Skin of body (tissue), 2 donors: ENCODE measurements around the gene CDK18. TPM values are rescaled to one million over a fixed set of nuclear protein-coding genes. Genes with fewer than 3 reads are reported as not detected.
A peak's percentile ranks its signal among the peaks of the same experiment; 100 is the strongest.
"Not testable (repeated sequence)": the region's sequence is repeated elsewhere in the genome, so short reads cannot be mapped to it uniquely, and the experiment has no call there.

ENCODE experiments used
- DNase-seq: peaks from one replicate; lab custom pipeline; 2025; lab: John Stamatoyannopoulos, UW
- total RNA-seq: library from RNA; depleted of rRNA; stranded (reverse); fragments of >200 nt; gene quantifications from one replicate; pipeline ENCODE4 v1.2.3, GENCODE V29; 2014

The CDK18 gene
- total RNA-seq, 1 donor from 2014 or later, result 4.2 TPM

DNA sequence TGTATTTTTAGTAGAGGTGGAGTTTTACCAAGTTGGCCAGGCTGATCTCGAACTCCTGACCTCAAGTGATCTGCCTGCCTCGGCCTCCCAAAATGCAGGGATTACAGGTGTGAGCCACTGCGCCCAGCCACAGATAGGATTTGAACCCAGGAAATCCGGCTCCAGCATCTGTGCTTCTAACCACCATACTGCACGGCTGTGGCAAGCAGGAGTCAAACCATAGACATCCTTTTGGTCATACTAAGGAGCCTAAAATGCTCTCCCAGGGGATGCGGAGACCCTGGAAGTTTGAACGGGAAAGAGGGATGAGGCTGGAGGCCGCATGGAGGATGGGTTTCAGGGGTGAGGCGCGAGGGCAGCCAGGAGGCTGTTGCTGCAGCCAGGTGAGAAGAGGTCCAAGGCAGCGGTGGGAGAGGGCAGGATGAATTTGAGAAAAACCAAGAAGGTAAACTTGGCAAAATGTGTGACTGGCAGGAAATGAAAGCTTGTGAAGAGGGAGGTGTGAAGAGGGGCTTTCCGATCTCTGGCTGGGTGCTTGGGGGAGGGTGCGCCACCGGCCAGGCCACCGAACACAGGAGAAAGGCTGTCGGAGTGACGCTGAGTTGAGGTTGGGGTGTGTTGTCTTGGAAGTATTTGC is 24.0 kb upstream of the CDK18 start:
- no peak for DNase-seq

DNA sequence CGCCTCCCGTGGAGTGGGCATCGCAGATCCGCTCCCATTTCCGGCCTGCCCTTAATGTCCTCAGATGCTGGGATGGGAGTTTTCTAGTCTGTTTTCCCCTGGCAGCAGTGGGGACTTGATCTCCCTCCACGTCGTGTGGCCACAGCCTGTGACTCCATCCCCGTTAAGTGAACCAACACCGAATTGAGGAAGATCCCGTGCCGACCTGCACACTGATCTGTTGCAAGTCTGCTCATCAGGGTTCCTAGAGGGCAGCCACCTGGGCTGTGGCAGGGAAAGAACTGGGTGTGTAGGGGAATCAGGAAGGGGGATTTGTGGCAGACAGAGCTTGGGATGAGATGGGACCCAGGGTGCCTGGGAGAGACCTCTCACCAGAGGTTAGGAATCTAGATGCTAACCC is 23.3 kb upstream of the CDK18 start:
- no peak for DNase-seq

DNA sequence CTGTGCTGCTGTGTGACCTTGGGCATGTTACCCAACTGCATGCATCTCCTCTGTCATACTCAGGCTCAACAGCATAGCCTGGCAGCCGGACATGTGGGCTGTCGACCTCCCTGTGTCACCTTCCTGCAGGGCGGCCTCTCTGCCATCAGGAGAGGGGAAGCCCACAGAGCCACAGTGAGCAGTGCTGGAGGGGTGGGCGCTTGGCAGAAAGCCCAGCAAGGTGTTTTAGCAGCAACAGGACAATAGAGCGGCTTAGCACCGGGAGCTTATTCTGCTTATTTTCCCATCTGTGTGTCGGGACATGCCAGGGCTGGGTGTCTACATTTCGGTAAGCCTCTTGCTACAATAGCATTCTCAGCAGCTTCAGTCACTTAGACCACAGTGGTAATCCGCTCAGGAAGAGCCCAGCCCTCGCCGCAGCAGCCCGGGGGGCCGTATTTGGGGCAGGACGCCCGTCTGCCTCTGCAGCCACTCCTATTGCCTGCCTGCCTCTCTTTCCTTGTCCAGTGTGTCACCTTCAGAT is 22.8 kb upstream of the CDK18 start:
- no peak for DNase-seq

DNA sequence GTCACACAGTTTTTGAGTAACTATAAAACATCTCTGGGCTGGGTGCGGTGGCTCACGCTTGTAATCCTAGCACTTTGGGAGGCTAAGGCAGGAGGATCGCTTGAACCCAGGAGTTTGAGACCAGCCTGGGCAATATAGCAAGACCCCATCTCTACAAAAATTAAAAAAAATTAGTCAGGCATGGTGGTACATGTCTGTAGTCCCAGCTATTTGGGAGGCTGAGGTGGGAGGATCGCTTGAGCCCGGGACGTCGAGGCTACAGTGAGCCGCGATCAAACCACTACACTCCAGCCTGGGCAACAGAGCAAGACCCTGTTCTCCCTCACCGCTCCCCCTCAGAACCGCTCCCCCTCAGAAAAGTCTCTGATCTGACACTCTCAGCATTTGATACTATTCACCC is 21.9 kb upstream of the CDK18 start:
- not testable (repeated sequence) for DNase-seq

DNA sequence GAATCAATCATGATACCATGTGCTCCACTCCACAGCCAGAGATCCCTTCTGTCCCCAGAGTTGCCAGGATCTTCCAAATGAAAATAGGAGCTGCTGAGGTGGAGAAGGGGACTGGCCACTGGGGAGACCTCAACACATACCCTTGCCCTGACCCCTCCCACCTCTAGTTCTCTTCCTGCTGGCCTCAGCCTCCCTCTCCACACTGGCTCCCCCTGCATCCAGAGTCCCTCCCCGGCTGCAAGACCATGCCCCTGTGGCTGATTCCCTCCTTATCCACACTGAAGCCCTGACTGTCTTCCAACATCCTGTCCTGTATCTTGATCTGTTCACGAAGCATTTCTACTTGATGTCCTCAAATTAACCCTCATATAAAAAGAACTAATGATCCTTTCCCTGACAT is 21.1 kb upstream of the CDK18 start:
- DNase-seq, result no peak

DNA sequence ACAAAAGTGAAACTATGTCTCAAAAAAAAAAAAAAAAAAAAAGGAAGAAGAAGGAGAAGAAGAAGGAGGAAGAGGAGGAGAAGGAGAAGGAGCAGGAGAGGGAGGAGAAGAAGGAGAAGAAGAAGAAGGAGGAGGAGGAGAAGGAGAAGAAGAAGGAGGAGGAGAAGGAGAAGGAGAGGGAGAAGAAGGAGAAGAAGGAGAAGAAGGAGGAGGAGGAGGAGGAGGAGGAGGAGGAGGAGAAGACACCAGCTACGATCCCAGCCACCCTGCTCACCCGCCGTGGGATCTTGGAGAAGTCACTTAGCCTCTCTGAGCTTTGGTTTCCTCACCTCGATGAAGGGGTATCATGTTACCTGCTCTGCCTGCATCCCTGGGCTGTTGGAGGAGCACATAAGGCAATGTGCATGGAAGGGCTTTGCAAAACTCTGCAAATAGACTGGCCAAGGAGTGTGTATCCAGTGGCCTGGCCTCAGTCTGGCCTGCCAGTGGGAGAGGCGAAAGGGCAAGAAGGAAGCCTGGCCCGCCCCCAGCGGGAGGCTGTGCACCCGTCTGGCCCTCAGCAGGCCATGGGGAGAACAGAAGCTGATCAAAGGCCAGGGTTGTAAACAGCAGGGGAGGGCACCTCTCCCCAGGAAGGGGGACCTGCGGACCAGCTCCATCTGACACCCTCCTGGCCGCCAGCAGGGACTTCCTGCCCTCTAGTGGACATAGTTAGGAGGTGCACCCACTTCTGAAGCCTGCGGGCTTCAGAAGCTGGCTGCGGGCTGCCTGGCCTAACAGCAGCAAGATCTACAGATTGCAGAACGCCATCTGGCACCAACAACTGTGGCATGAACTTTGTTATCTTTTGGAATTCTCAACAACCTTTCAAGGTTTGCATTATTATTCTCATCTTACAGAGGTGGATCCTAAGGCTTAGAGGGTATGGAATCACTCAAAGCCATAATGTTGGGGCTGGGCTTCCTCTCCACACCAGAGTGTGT is 19.2 kb upstream of the CDK18 start:
- DNase-seq, result peak; percentile 13

DNA sequence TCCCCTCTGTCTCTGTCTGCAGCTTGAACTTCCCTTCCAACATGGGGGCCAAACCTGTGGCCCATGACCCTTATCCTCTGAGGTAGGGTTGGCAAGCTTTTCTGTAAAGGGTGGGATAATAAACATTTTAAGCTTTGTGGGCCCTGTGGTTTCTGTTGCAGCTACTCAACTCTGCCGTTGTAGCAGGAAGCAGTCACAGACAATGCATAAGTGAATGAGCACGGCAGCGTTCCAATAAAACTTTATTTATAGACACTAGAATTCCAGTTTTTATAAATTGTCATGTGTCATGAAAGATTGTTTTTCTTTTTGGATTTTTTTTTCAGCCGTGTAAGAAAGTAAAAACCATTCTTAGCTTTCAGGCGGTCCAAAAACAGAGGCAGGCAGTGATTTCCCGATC is 18.2 kb upstream of the CDK18 start:
- no peak for DNase-seq

DNA sequence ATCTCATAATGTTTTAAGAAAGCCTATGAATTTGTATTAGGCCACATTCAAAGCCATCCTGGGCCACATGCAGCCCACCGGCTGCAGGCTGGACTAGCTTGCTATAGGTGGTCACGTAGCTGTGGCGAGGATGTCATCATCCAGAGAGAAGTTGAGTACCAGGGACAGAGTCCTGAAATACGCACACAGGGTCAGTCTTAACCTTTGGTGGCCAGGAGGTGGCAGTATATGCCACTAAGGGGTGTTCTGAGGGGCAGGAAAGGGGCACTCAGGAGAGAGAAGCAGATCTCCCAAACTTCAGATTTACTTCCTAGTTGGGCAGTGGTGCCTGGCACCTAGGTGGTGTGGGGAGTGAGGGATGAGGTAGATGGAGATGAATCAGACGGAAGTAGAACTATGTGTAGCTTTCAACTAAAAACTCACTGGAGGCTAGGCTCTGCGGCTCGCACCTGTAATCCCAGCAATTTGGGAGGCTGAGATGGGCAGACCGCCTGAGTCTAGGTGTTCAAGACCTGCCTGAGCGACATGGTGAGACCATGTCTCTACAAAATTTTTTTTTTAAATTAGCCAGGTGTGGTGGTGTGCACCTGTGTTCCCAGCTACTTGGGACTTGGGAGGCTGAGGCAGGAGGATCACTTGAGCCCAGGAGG is 16.3 kb upstream of the CDK18 start:
- DNase-seq, result no peak

DNA sequence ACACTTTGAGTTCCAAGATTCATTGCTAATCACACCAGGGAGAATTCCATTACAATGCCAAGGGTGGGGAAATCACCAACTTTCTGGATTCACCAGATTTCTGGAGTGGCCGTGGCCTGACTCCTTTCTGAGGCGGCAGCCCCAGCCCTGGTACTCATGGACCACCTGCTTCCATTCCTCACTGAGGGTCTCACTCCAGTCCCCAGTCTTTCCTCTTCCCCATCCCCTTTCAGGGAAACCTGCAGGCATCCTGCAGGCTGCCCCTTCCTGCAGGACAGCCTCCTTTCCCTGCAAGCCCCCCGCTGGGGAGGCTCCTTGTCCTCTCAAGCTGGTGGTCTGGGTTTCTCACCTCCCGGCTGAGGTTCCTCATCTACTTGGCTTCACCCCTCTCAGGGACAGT is 12.7 kb upstream of the CDK18 start:
- DNase-seq, result no peak

DNA sequence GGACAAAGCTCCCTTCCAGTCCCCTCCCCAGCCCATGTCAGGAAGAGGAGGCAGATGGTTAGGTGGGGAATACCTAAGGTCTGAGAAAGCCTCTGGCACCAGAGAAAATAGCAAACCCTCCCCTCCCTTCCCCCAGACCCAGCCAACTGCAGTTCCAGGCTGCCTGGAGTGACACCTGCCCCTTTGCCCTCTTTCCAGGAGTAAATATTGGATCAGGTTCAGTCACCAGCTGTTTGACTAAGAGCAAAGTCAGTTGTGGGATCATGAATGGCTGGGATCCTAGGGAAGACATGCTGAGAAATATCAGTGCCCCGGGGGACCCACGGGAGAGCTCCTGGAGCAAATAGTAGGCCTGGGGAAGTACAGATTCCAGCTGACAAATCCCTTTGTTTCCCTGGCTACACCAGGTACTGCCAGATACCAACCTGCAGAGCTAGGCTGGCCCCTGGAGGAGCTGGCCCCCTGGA is 12.2 kb upstream of the CDK18 start:
- no peak for DNase-seq

DNA sequence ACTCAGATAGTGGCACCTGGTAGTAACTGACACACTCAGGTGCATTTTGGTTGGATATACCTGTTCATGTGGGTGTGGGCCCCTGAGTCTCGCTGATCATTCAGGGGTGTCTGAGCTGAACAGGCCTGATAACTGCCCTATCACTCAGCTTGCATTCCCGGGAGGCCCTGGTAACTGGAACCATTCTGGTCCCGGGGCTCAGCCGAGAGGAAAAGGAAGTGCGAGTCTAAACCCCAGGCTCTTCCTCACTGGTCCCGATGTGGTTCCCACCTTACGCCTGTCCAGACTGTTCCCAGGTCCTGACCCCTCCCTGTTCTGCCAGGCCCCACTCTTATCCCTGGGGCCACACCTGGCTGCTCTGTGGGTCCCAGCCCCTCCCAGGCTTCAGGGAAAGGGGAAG is 11.7 kb upstream of the CDK18 start:
- DNase-seq, result no peak

DNA sequence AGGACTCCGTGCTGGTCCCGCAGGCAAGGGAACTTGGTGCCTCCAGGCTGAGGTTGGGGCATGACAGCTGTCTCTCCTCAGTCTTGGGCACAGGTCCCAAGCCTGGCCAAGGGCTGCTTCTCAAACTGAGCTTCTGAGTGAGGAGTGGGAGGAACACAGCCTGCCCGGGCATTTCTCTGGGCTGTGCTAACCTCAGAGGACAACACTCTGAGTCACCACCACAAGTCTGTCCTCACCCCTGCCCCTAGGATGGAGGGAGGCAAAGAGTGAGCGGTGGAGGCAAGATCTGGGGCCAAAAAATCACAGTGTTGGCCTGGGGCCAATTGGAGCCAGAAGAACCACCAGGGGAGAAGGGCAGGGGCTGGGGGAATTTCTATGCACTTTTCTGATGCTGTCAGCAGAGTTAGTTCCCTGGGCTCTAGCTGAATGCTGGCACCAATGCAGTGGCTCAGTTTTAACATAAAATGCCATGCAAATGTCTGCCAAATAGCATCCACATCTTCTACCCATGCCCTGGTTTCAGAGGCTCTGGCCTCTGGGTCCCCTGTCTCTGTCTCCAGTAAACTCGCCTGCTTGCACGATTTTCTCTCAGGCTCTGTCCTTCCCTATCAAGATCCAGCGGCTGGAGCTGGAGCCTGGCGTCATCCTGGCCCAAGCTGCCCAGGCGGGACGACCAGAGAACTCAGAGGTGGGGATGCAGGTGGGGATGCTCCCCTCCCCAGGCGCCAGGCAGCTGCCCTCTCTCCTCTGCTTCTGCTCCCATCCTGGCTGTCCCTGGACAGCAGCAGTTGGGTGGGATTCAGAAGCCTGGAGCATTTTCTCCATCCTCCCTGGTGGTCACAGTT is 11.0 kb upstream of the CDK18 start:
- DNase-seq, result no peak

DNA sequence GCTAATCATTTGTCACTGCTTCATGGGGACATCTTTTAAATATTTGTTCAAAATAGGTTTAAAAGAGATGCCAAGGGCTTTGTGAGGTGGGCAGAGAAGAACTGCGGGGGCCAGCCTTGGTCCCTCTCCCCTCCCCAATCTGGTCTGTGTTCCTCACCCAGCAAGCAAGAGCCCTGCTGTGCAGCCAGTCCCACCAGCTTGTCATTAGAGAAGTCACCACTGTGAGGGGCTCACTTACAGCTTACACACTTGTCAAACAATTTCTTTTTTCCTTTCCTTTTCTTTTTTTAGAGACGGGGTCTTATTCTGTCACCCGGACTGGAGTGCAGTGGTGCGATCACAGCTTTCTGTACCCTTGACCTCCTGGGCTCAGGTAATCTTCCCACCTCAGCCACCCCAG is 10.4 kb upstream of the CDK18 start:
- DNase-seq, result no peak

DNA sequence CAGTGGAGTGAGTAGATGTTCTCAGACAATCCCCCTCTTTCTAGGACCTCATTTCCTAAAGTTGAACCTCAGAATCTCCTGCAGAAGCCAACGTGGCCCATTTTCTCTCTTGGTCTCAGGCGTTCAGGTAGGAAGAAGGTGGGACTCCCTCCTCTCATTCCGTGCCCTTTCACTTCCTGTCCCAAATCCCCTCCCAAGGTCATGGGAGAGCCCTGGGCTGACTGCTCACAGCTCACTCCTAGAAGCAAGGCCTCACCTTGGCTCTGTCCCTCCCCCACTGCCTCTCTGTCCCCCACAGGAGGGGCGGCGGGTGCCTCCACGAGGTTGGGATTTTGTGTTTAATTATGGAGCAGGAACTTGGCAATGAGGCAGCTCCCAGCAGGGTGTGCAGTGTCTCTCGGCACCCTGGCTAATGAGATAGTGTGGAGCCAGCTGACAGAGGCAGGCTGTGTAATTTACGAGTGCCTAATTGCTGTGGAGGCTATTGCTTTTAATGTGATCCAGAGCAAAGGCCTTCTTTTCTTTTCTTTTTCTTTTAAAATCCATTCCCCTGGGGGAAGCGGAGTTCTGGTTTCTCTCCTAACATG is 9.1 kb upstream of the CDK18 start:
- DNase-seq, result no peak

DNA sequence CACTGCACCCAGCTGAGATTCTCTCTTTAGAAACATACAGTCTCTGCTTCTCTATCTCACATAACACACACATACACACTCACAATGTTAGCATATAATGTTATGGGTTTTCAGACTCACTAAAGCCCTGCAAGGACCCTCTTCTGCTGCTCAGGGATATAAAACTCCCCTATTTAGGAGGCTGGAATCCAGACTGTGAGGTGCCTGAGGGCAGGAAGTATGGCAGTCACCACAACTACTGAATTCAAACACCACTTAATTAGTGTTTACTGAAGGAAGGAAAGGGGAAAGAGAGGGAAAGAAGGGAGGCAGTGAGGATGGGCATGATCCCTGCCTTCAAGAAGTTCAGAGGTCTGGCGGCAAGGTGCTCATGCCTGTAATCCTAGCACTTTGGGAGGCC is 7.8 kb upstream of the CDK18 start:
- DNase-seq, result no peak

DNA sequence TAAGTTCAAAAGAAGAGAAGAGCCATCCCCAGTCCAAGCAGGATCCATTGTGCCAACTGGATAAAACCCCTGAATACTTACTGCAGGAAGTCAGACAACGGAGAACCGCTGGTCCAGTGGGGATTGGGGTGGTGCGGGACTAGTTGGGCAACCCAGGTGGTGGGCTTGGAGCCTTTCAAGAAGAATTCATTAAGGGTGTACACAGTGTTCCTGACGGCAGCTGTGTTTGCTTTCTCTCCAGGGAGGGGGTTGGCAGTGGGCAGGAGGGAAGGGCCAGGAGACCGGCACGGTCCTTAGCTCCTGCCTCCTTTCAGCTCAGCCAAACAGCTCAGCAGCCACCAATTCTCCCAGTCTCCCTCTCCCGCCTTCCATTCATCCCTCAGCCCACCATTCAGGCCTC is 7.1 kb upstream of the CDK18 start:
- no peak for DNase-seq

DNA sequence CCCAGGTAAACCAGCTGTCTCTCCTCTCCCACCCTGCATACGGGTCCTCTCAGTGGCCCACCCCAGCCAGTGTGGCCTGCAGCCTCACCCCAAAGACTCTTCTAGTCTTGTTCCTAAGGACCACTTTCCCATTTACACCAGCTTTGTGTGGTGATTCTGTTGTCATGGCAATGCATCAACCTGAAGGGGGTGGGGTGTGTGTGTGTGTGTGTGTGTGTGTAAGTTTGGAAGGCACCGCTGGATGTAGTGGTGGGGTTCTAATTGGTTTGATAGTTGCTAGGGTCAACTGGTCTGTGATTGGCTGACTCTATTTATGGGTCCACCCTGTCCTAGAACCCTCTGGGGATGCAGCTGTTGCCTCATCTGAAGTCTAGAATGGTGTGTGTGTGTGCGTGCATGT is 4.7 kb upstream of the CDK18 start:
- DNase-seq, result no peak

DNA sequence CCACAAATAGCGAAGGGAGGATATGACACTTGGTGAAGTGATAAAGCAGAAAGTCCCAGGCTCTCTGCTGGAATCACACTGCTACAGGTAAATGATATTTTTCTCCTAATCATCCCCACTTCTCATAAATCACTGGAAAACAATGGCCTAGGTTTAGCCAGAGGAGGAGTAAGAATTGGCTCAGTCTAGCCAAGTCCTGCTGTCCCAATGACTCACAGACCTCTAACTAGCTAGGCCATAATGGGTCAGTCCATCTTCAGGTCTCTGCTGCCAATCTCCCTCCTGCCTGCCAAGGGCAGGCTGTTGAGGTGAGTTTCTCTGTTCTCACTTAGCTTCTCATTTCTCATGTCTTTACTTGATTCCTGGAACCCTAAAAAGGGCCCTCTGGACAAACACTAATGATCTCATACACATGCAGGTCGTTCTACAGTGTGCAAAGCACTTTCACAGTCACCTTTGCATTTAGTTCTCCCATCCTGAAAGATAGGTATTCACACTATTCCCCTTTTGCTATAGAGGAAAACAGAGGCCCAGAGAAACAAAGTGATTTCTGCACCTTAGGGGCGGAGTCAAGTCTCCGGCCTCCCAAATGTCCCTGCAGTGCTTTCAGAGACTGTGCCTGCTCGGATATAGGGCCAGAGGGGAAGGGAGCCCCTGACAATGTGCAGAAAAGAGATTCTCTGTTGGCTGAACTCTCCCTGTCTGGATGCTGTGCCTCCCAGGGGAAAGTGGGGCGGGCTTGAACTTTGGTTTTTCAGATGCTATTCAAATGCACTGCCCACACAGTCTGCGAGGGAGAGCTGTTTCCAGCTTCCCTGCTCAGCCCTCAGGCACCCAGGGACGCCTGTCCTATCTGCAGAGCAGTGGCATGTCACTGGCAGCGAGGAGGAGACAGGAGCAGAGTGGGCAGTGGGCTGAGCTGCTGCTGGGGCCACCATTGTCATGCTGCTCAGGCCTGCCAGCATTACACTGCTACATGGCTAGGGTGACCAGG is 3.9 kb upstream of the CDK18 start:
- no peak for DNase-seq

DNA sequence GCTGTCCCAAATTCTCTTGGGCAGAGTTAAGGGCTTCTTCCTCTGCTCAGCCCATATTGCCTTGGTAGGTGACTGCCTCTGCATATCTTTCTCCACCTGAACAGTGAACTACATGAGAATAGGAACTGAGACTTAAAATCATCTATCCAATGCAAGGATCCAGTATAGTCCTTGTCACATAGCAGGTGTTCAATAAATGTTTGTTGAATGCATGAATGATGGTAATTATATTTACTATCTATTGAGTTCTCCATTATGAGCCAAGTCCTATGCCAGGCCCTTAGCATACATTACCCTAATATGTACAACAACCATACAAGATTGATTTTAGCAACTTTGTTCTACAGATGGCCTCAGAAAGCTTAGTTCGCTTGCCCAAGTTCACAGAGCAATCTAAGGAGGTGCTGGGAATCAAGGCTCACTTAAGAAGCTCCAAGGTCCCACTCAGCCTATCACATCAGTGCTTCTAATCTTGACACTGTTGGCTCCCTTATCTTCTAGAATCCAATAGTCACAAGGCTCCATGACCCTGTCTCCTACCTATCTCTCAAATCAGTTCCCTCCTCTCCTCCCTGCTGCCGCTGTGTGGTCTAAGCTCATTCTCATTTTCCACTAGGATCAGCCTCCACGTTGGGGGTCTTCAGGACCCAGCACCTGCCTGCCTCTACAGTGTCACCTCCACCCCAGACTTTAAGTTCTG is 2.2 kb upstream of the CDK18 start:
- no peak for DNase-seq
